SK-N-SH (cell line): ENCODE results near the gene OGFRL1. TPM values are rescaled to one million over a fixed set of nuclear protein-coding genes. Genes with fewer than 3 reads are reported as not detected.

Experiments used
- CTCF ChIA-PET: fragments of 300-600, 350-600 bp; formaldehyde crosslinking; extraction: SDS; loops from one replicate; lab custom pipeline; 2021; lab: Yijun Ruan, JAX
- POLR2A ChIA-PET: fragments of 350-600 bp; sonication (Branson Sonifier 250); formaldehyde crosslinking; extraction: SDS; loops from one replicate; lab custom pipeline; 2020; ENCODE audit warnings: antibody characterized with exemption, inconsistent platforms; lab: Yijun Ruan, JAX
- DNase-seq: peaks from one replicate; pipeline ENCODE4 v3.0.0; 2012
- H2AFZ ChIP-seq: fragments of 200-600 bp; sonication (generic); 2 replicates; pipeline ENCODE4 v1.8.1; 2016; ENCODE audit warnings: antibody characterized with exemption, mild to moderate bottlenecking, low read depth
- H3F3A ChIP-seq: fragments of 200-600 bp; sonication (generic); replicated peaks from 2 replicates; pipeline ENCODE3; 2016; ENCODE audit warnings: antibody characterized with exemption, mild to moderate bottlenecking; ENCODE audit not compliant: insufficient read depth
- H3K27ac ChIP-seq, 2 experiments: fragments of 200-500 bp in 1 of 2; fragments of 200-600 bp in 1 of 2; sonication (Bioruptor generic) in 1 of 2; sonication (generic), shearing (Covaris generic) in 1 of 2; 2 replicates each; pipeline versions ENCODE4 v1.5.1 to v1.6.1; 2014 to 2016; ENCODE audit warnings: low read depth in 2 of 2, inconsistent platforms in 1 of 2, low read length in 1 of 2, mild to moderate bottlenecking in 1 of 2, mixed read lengths in 1 of 2
- H3K27me3 ChIP-seq: fragments of 200-600 bp; sonication (generic), shearing (Covaris generic); 2 replicates; pipeline ENCODE4 v1.6.1; 2016; ENCODE audit warnings: mixed run types; ENCODE audit not compliant: insufficient read depth
- H3K36me3 ChIP-seq, 2 experiments: fragments of 200-500 bp in 1 of 2; fragments of 200-600 bp in 1 of 2; sonication (Bioruptor generic) in 1 of 2; sonication (generic) in 1 of 2; replicated peaks in 1 of 2; 2 replicates each; pipeline versions ENCODE3 to v1.5.1; 2014 to 2016; ENCODE audit warnings: low read length in 1 of 2, mild to moderate bottlenecking in 1 of 2; ENCODE audit not compliant: insufficient read depth in 2 of 2, control insufficient read depth in 1 of 2
- H3K4me1 ChIP-seq, 2 experiments: fragments of 200-500 bp in 1 of 2; fragments of 200-600 bp in 1 of 2; sonication (Bioruptor generic) in 1 of 2; sonication (generic), shearing (Covaris generic) in 1 of 2; 2 replicates each; pipeline versions ENCODE4 v1.5.1 to v1.6.1; 2014 to 2016; ENCODE audit warnings: low read depth in 1 of 2, low read length in 1 of 2, mixed run types in 1 of 2; ENCODE audit not compliant: insufficient read depth in 2 of 2, control insufficient read depth in 1 of 2
- H3K4me2 ChIP-seq: fragments of 200-600 bp; sonication (generic), shearing (Covaris generic); 2 replicates; pipeline ENCODE4 v1.6.1; 2017; ENCODE audit warnings: mixed run types
- H3K4me3 ChIP-seq, 2 experiments: fragments of 200-500 bp in 1 of 2; fragments of 200-600 bp in 1 of 2; sonication (Bioruptor generic) in 1 of 2; sonication (generic), shearing (Covaris generic) in 1 of 2; 2 replicates each; pipeline versions ENCODE4 v1.5.1 to v1.8.1; 2014 to 2016; ENCODE audit warnings: low read depth in 2 of 2, inconsistent platforms in 1 of 2, low read length in 1 of 2, mild to moderate bottlenecking in 1 of 2, mixed read lengths in 1 of 2, moderate library complexity in 1 of 2
- H3K79me2 ChIP-seq: fragments of 200-600 bp; sonication (generic); 2 replicates; pipeline ENCODE4 v1.8.1; 2017; ENCODE audit warnings: mild to moderate bottlenecking; ENCODE audit not compliant: insufficient read depth
- H3K9ac ChIP-seq: fragments of 200-600 bp; sonication (generic); 2 replicates; pipeline ENCODE4 v1.6.1; 2017; ENCODE audit warnings: mixed run types
- H3K9me2 ChIP-seq: fragments of 200-600 bp; sonication (generic); 2 replicates; pipeline ENCODE4 v1.6.1; 2017; ENCODE audit warnings: mixed run types
- H3K9me3 ChIP-seq: fragments of 200-600 bp; sonication (generic); 2 replicates; pipeline ENCODE4 v1.6.1; 2017; ENCODE audit warnings: mixed run types, mild to moderate bottlenecking, moderate library complexity
- H4K20me1 ChIP-seq: fragments of 200-600 bp; sonication (generic); 2 replicates; pipeline ENCODE4 v1.6.1; 2017; ENCODE audit warnings: mild to moderate bottlenecking, mixed run types; ENCODE audit not compliant: insufficient read depth
- CHD2 ChIP-seq: fragments of 150-350 bp; IDR thresholded peaks from 2 replicates; pipeline ENCODE4 v1.6.1; 2018; ENCODE audit warnings: low read length; ENCODE audit not compliant: partially characterized antibody
- JUND ChIP-seq: IDR thresholded peaks from 2 replicates; pipeline ENCODE4 v1.4.0; 2012
- MXI1 ChIP-seq: IDR thresholded peaks from 2 replicates; pipeline ENCODE4 v1.6.1; 2012; ENCODE audit warnings: mild to moderate bottlenecking, low read depth, low read length, improper control_type of control experiment
- POLR2AphosphoS5 ChIP-seq: IDR thresholded peaks from 2 replicates; pipeline ENCODE4 v1.6.1; 2012; ENCODE audit warnings: low read depth, low read length
- RAD21 ChIP-seq: IDR thresholded peaks from 2 replicates; pipeline ENCODE4 v1.6.1; 2012; ENCODE audit warnings: mild to moderate bottlenecking, low read length
- RXRA ChIP-seq: IDR thresholded peaks from 2 replicates; pipeline ENCODE4 v1.4.0; 2012; ENCODE audit warnings: low read depth, mild to moderate bottlenecking, borderline replicate concordance
- SMC3 ChIP-seq: IDR thresholded peaks from 2 replicates; pipeline ENCODE4 v1.6.1; 2012; ENCODE audit warnings: low read depth, low read length, improper control_type of control experiment
- TCF12 ChIP-seq: IDR thresholded peaks from 2 replicates; pipeline ENCODE4 v1.4.0; 2012
- TEAD4 ChIP-seq: IDR thresholded peaks from 2 replicates; pipeline ENCODE4 v1.4.0; 2012; ENCODE audit warnings: mild to moderate bottlenecking, borderline replicate concordance; ENCODE audit not compliant: insufficient read depth
- WGBS: methylation state at CpG from one replicate; pipeline ENCODE4 v1.1.6; 2017; ENCODE audit warnings: low lambda C conversion rate; 5-methylcytosine and 5-hydroxymethylcytosine counted together
- polyA plus RNA-seq, 3 experiments: library from polyadenylated mRNA; depleted of rRNA; stranded (reverse); fragments of >200 nt; gene quantifications; 2 replicates each; pipeline ENCODE4 v1.2.3, GENCODE V29; 2012
- TF ChIP-seq, protein P1 (sequence below): IDR thresholded peaks from 2 replicates; pipeline ENCODE4 v1.4.0; 2012; ENCODE audit warnings: low read depth, borderline replicate concordance
- TF ChIP-seq, protein P2 (sequence below): fragments of 150-350 bp; IDR thresholded peaks from 2 replicates; pipeline ENCODE4 v1.6.1; 2017; ENCODE audit warnings: antibody characterized with exemption, low read length, low read depth, borderline replicate concordance
- TF ChIP-seq, protein P3 (sequence below): fragments of 200-600 bp; sonication (generic); IDR thresholded peaks from 2 replicates; pipeline ENCODE4 v1.6.1; 2017; ENCODE audit warnings: antibody characterized with exemption, mild to moderate bottlenecking, moderate library complexity
- TF ChIP-seq, protein P4 (sequence below): fragments of 150-350 bp; IDR thresholded peaks from 2 replicates; pipeline ENCODE4 v1.6.1; 2016; ENCODE audit warnings: mild to moderate bottlenecking, low read depth, low read length
- TF ChIP-seq, protein P5 (sequence below): IDR thresholded peaks from 2 replicates; pipeline ENCODE4; 2012

Gene OGFRL1
- polyA plus RNA-seq, 1 of the 3 experiments (the other 2 are of a cell fraction), result 2.4 TPM

DNA sequence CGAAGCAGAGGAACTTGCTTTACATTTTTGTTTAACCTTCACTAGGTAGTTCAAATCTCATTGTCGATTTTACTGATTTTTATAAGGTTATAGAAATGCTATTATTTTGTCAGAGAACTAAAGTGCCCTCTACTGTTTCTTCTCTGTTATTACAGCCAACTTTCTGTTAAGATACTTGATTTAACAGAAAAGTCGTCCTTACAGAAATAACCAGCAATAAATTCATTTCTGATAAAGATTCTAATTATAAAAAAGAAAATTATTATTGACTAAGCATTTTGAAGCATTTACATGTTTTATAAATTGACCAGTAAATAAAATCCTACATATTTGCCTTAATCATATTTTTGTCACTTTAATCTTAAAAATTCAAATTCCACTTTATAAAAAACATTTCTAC is 60.8 kb downstream of the OGFRL1 start:
- no peaks in the 10 kb centered on the region for H3K27me3 ChIP-seq
- no peak overlapping the region for H2AFZ ChIP-seq
- H3K79me2 ChIP-seq, result no peaks in the 10 kb centered on the region
- WGBS, result 8% methylated on average over 3 of the region's 3 CpGs
- no peaks in the 10 kb centered on the region for H4K20me1 ChIP-seq
- TF ChIP-seq POLR2AphosphoS5 (no peak), MXI1 (no peak), RXRA (no peak), TCF12 (no peak), RAD21 (peak; percentile 75), TEAD4 (no peak), CHD2 (no peak), SMC3 (peak; percentile 58), JUND (no peak)
- TF ChIP-seq, protein P1, sequence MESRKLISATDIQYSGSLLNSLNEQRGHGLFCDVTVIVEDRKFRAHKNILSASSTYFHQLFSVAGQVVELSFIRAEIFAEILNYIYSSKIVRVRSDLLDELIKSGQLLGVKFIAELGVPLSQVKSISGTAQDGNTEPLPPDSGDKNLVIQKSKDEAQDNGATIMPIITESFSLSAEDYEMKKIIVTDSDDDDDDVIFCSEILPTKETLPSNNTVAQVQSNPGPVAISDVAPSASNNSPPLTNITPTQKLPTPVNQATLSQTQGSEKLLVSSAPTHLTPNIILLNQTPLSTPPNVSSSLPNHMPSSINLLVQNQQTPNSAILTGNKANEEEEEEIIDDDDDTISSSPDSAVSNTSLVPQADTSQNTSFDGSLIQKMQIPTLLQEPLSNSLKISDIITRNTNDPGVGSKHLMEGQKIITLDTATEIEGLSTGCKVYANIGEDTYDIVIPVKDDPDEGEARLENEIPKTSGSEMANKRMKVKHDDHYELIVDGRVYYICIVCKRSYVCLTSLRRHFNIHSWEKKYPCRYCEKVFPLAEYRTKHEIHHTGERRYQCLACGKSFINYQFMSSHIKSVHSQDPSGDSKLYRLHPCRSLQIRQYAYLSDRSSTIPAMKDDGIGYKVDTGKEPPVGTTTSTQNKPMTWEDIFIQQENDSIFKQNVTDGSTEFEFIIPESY, result no peak
- TF ChIP-seq, protein P2, sequence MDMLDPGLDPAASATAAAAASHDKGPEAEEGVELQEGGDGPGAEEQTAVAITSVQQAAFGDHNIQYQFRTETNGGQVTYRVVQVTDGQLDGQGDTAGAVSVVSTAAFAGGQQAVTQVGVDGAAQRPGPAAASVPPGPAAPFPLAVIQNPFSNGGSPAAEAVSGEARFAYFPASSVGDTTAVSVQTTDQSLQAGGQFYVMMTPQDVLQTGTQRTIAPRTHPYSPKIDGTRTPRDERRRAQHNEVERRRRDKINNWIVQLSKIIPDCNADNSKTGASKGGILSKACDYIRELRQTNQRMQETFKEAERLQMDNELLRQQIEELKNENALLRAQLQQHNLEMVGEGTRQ, result no peak
- TF ChIP-seq, protein P3, sequence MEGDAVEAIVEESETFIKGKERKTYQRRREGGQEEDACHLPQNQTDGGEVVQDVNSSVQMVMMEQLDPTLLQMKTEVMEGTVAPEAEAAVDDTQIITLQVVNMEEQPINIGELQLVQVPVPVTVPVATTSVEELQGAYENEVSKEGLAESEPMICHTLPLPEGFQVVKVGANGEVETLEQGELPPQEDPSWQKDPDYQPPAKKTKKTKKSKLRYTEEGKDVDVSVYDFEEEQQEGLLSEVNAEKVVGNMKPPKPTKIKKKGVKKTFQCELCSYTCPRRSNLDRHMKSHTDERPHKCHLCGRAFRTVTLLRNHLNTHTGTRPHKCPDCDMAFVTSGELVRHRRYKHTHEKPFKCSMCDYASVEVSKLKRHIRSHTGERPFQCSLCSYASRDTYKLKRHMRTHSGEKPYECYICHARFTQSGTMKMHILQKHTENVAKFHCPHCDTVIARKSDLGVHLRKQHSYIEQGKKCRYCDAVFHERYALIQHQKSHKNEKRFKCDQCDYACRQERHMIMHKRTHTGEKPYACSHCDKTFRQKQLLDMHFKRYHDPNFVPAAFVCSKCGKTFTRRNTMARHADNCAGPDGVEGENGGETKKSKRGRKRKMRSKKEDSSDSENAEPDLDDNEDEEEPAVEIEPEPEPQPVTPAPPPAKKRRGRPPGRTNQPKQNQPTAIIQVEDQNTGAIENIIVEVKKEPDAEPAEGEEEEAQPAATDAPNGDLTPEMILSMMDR, result peak; percentile 82
- TF ChIP-seq, protein P4, sequence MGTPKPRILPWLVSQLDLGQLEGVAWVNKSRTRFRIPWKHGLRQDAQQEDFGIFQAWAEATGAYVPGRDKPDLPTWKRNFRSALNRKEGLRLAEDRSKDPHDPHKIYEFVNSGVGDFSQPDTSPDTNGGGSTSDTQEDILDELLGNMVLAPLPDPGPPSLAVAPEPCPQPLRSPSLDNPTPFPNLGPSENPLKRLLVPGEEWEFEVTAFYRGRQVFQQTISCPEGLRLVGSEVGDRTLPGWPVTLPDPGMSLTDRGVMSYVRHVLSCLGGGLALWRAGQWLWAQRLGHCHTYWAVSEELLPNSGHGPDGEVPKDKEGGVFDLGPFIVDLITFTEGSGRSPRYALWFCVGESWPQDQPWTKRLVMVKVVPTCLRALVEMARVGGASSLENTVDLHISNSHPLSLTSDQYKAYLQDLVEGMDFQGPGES, result no peak
- TF ChIP-seq, protein P5, sequence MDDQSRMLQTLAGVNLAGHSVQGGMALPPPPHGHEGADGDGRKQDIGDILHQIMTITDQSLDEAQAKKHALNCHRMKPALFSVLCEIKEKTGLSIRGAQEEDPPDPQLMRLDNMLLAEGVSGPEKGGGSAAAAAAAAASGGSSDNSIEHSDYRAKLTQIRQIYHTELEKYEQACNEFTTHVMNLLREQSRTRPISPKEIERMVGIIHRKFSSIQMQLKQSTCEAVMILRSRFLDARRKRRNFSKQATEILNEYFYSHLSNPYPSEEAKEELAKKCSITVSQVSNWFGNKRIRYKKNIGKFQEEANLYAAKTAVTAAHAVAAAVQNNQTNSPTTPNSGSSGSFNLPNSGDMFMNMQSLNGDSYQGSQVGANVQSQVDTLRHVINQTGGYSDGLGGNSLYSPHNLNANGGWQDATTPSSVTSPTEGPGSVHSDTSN, result no peak
- H3K4me1 ChIP-seq, result peaks cover 0 to 3% of the 10 kb centered on the region in 2 experiments; a peak in 3 of 4 replicates
- H3F3A ChIP-seq, result peaks cover 3% of the 10 kb centered on the region
- H3K9me2 ChIP-seq, result no peaks in the 10 kb centered on the region
- no peak overlapping the region; a peak in 1 of 4 replicates for H3K4me3 ChIP-seq
- H3K36me3 ChIP-seq, result no peaks in the 10 kb centered on the region
- H3K9me3 ChIP-seq, result no peaks in the 10 kb centered on the region
- no peak overlapping the region for H3K9ac ChIP-seq
- ChIA-PET CTCF (interaction anchor here (1.2 to 2.9 kb wide), 2 partner anchors 159 to 163 kb away, joined by 5 to 57 read pairs; no protein-coding TSS in a partner anchor), POLR2A (no interaction called here)
- no peak overlapping the region for H3K4me2 ChIP-seq
- peak overlapping the region in 1 of 2 experiments; percentile 40; a peak in 1 of 4 replicates for H3K27ac ChIP-seq
- peak; percentile 4 for DNase-seq
